Esophagus muscularis mucosa (tissue), 4 donors: ENCODE results near the gene TRIP10. TPM values are rescaled to one million over a fixed set of nuclear protein-coding genes. Genes with fewer than 3 reads are reported as not detected.

Source experiments
- DNase-seq: peaks from one replicate; pipeline ENCODE4 v3.0.0-alpha.2; 2017; ENCODE audit errors: extremely low spot score
- H3K27ac ChIP-seq, 4 donors: fragments of 200-600 bp; sonication (generic); replicated peaks in 1 of 4; 1 replicate in 3 of 4; 2 replicates in 1 of 4; pipeline ENCODE4 v1.5.1; 2016 to 2019; ENCODE audit warnings: mild to moderate bottlenecking in 1 of 4
- H3K27me3 ChIP-seq, 4 donors: fragments of 200-600 bp; sonication (generic); one replicate each; pipeline versions ENCODE4 v1.5.1 to v1.6.0; 2016 to 2019
- H3K36me3 ChIP-seq, 4 donors: fragments of 200-600 bp; sonication (generic); one replicate each; pipeline ENCODE4 v1.5.1; 2016 to 2019
- H3K4me1 ChIP-seq, 4 donors: fragments of 200-600 bp; sonication (generic); one replicate each; pipeline ENCODE4 v1.5.1; 2016 to 2019
- H3K4me3 ChIP-seq, 4 donors: fragments of 200-600 bp; sonication (generic); 1 replicate in 2 of 4; 2 replicates in 2 of 4; pipeline ENCODE4 v1.5.1; 2016 to 2019; ENCODE audit warnings: mild to moderate bottlenecking in 4 of 4, moderate library complexity in 1 of 4
- H3K9me3 ChIP-seq, 4 donors: fragments of 200-600 bp; sonication (generic); 1 replicate in 3 of 4; 2 replicates in 1 of 4; pipeline ENCODE4 v1.5.1; 2016 to 2019
- CTCF ChIP-seq, 3 experiments: fragments of 200-600 bp in 2 of 3; fragments of 450-650 bp in 1 of 3; sonication (generic) in 2 of 3; IDR thresholded peaks; one replicate each; pipeline ENCODE4 v1.5.1; 2017 to 2019; ENCODE audit warnings: antibody characterized with exemption in 3 of 3, mild to moderate bottlenecking in 2 of 3, moderate library complexity in 1 of 3
- EP300 ChIP-seq: sonication (generic); formaldehyde crosslinking; IDR thresholded peaks from one replicate; pipeline ENCODE4 v1.6.1; 2017; ENCODE audit warnings: antibody characterized with exemption
- POLR2A ChIP-seq: fragments of 450-650 bp; IDR thresholded peaks from one replicate; pipeline ENCODE4 v1.6.1; 2017; ENCODE audit warnings: antibody characterized with exemption, moderate library complexity, mild to moderate bottlenecking, low read depth
- POLR2AphosphoS5 ChIP-seq, 2 donors: sonication (generic); formaldehyde crosslinking; IDR thresholded peaks; one replicate each; pipeline ENCODE4 v1.6.1; 2017; ENCODE audit warnings: antibody characterized with exemption in 2 of 2
- WGBS: methylation state at CpG from one replicate; pipeline ENCODE4 v1.1.5; 2018; 5-methylcytosine and 5-hydroxymethylcytosine counted together
- intact Hi-C: fragments of 100-400 bp; cut with DNase I; formaldehyde crosslinking; loops from one replicate; pipeline ENCODE4 v1.15.1; 2023
- total RNA-seq, 4 donors: library from RNA; depleted of rRNA; stranded (reverse); fragments of >200 nt; gene quantifications; one replicate each; pipeline versions ENCODE4 v1.1.0 to v1.2.1, GENCODE V29; 2016

The TRIP10 gene
- total RNA-seq, 4 donors from 2014 or later: 85.8 to 148 (median 118) TPM

GRCh38 chr19:6697291-6697690, 42.2 kb upstream of the TRIP10 start:
- intact Hi-C loops: no loop called here
- 76% methylated on average over 12 of the region's 13 CpGs for WGBS
- TF ChIP-seq POLR2AphosphoS5 (IDR thresholded peaks at IDR 0.05) (no peak), CTCF (IDR thresholded peaks at IDR 0.05) (no peak), EP300 (no peak), POLR2A (no peak)
- H3K27ac ChIP-seq: no peak overlapping the region
- H3K27me3 ChIP-seq: peaks cover 0 to 27% (median 0%) of the 10 kb centered on the region in 4 donors
- H3K4me1 ChIP-seq: no peaks in the 10 kb centered on the region
- no peaks in the 10 kb centered on the region for H3K9me3 ChIP-seq
- H3K36me3 ChIP-seq: peaks cover 0 to 23% (median 4%) of the 10 kb centered on the region in 4 donors
- no peak overlapping the region for H3K4me3 ChIP-seq
- DNase-seq: no peak

- Histone ChIP-seq H3K36me3 (peaks cover 0 to 14% (median 0%) of the 10 kb centered on the region in 4 donors), H3K4me1 (no peaks in the 10 kb centered on the region), H3K27me3 (peaks cover 0 to 10% (median 0%) of the 10 kb centered on the region in 4 donors), H3K4me3 (no peak overlapping the region), H3K27ac (no peak overlapping the region), H3K9me3 (no peaks in the 10 kb centered on the region)
- intact Hi-C loops: no loop called here
- DNase-seq: no peak
- TF ChIP-seq EP300 (no peak), POLR2AphosphoS5 (IDR thresholded peaks at IDR 0.05) (no peak), POLR2A (no peak), CTCF (IDR thresholded peaks at IDR 0.05) (no peak)
Measured at GRCh38 chr19:6699935-6700334, 39.5 kb upstream of the TRIP10 start.

GRCh38 chr19:6700586-6701316, 38.7 kb upstream of the TRIP10 start:
- Histone ChIP-seq H3K4me3 (no peak overlapping the region), H3K27ac (no peak overlapping the region), H3K27me3 (peaks cover 0 to 10% (median 0%) of the 10 kb centered on the region in 4 donors), H3K4me1 (no peaks in the 10 kb centered on the region), H3K9me3 (no peaks in the 10 kb centered on the region), H3K36me3 (peaks cover 0 to 14% (median 0%) of the 10 kb centered on the region in 4 donors)
- intact Hi-C loops: no loop called here
- TF ChIP-seq EP300: no peak
- TF ChIP-seq CTCF (IDR thresholded peaks at IDR 0.05): no peak
- no peak for TF ChIP-seq POLR2AphosphoS5 (IDR thresholded peaks at IDR 0.05)
- no peak for TF ChIP-seq POLR2A
- WGBS: 87% methylated on average over 8 of the region's 8 CpGs
- DNase-seq: no peak

GRCh38 chr19:6705931-6706632, 33.4 kb upstream of the TRIP10 start:
- no peak for DNase-seq
- no peak for TF ChIP-seq POLR2AphosphoS5 (IDR thresholded peaks at IDR 0.05)
- TF ChIP-seq CTCF (IDR thresholded peaks at IDR 0.05): no peak
- no peak for TF ChIP-seq POLR2A
- no peak for TF ChIP-seq EP300
- H3K36me3 ChIP-seq: peaks cover 0 to 12% (median 7%) of the 10 kb centered on the region in 4 donors
- H3K4me1 ChIP-seq: peaks cover 0 to 9% (median 2%) of the 10 kb centered on the region in 4 donors
- H3K27me3 ChIP-seq: peaks cover 0 to 53% (median 5%) of the 10 kb centered on the region in 4 donors
- no peak overlapping the region for H3K4me3 ChIP-seq
- WGBS: 81% methylated on average over 11 of the region's 11 CpGs
- no peaks in the 10 kb centered on the region for H3K9me3 ChIP-seq
- H3K27ac ChIP-seq: no peak overlapping the region
- intact Hi-C loops: no loop called here
